GM21423 (cell line): Measurements from ENCODE around the gene SYTL3.

Experiments used
- ATAC-seq: cut with Tn5 transposase; IDR thresholded peaks from one replicate; pipeline ENCODE4 v1.9.1; 2021; ENCODE audit warnings: mild to moderate bottlenecking, moderate library complexity; ENCODE audit not compliant: unreplicated experiment

SYTL3 gene

DNA sequence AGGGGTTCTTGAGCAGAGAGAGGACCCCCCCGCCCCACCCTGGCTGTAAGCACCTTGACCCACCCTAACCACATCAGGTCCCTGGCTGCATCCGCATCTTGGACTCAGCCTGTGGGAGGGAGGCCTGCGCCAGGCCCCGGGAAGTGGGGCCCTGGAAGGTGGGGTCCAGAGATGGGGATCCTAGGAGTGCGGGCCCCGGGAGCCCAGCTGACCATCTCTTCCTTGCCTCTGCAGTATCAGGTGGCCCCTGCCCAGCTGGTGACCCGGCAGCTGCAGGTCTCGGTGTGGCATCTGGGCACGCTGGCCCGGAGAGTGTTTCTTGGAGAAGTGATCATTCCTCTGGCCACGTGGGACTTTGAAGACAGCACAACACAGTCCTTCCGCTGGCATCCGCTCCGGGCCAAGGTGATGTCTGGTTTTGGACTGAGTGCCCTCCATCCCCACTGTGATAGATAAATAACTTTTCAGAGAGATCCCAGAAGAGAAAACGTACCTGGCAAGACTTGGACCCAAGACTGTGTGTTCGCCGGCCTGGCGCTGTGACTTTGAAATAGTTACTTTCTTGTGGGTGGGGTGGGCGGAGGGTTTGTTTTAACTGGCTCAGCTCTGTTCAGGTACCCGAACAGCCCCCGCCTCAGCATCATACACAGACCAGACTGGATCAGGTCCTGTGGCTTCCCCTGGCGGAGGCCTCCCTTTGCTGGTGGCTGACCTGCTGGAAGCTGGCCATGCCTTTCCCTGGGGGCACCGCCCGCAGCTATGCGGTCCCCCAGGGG lies 107.3 kb downstream of the SYTL3 start:
- no peak for ATAC-seq

DNA sequence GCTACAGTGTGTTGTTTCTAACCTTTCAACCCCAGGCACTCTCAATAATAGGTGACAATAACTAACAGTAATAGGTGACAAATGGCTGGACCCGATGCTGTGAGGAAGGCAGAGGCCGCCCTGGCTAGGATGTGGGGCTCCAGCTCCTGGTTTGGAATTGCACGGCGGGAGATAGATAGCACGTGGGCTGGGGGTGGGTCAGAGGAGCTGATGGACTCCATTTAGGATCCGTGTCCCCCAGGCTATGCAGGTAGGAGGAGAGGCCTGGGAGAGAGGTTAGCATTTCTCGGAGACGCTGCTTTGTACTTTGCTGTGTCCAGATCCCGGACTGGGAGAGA lies 107.9 kb downstream of the SYTL3 start:
- ATAC-seq, result no peak

DNA sequence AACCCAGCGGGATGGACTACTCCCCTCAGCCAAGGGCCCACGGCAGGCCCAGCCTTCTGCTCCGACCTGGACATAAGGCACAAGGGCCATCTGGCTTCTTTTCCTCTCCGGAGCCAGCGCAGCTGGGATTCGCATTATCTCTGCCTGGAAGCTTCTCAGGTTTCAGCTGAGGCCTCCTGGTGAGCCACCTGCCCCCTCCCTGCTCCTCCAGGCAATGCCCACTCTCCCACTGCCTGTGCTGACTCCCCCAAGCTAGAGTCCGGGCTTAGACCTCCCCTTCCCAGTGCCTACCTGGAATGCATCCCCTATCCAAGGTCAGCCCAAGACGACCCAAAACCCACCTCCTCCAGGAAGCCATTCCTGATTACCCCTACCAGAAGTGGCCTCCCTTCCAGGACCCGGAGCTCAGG lies 108.6 kb downstream of the SYTL3 start:
- ATAC-seq, result no peak

DNA sequence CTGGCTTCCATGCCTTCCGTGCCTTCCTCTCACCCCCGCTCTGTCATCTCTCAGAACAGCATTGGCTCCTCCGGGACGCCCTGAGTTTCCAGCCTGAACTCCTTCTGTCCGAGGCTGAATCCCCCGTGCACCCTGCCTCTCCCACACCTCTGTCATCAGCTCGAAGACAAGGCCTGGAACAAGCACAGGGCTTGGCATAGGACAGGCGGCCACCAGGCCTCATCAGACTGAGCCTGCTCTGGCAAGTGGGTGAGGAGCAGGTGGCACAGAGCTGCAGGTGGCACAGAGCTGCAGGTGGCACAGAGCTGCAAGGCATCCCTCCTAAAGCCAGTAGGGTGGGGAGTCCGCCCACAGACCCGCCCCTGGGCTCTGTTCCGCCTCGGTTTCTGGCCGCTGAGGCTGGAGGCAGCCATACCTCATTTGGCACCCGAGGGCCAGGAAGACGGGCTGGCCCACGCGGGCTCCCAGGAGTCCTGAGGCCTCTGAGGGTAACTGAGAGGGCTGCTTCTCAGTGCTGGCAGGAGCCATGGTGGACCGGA lies 109.2 kb downstream of the SYTL3 start:
- no peak for ATAC-seq

DNA sequence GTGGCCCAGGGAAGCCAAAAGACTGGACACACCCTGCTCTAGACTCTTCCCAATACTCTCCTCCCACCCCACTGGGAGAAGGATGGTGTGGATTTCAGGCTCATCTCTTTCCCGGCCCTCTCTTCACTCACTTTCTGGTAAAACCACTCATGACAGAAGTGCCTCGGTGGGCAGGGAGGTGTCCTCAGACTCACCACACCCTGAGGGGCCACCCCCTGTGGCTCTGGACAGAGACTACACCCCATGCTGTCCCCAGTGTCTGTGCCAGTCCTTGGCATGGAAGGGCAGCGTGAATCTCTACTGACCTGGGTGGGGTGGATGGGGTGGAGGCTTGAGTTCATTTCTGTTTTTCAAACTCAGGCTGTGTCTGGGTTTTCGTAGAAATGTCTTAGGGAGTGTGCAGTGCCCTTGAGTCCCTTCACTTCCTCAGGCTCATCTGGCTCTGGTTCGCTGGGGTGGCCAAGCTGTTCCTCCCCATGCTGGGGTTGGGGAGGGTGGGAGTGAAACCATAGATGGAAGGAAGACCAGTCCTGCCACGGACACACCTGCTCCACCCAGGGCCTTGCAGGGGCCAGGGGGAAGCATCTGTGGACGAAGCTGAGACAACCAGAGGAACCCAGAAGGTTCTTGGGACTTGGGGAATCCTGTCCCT lies 110.2 kb downstream of the SYTL3 start:
- no peak for ATAC-seq

DNA sequence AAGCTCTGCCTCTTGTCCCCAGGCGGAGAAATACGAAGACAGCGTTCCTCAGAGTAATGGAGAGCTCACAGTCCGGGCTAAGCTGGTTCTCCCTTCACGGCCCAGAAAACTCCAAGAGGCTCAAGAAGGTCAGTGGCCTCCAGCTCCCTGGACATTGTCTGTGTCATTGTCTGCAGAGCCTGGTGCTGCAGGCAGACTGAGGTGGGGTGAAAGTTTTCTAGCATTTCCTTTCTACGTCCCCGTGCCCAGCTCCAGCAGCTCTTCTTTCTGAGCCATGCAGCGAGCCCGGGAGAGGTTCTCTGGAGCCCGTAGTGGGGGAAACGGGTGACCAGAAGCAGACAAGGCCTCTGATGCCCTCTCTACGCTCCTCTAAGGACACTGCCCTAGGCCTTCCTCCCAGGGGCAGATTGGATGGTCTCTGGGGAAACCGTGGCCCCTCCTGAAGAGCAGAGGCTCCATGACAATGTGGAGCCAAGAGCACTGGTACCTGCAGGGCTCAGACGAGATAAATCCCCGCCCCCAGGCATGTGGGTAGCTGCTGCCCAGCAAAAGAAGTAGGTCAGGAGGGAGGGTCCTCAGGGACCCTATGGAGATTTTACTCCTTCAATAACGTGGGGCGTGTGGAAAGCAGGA lies 110.9 kb downstream of the SYTL3 start:
- ATAC-seq, result no peak

DNA sequence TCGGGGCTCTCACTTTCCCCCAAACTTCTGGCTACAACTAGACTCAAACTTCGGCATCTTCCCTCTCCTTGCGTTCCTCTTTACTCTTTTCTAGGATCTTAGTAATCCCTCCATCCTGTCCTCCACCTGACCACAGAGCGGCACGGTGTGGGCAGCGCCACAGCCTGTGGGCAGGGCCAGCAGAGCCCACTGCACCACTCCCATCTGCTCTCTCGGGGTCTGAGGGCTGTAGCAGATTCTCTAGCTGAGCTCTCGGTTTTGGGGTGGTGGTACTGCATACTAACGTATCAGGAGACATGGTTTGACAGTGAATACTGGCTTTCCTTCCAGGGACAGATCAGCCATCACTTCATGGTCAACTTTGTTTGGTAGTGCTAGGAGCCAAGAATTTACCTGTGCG lies 111.9 kb downstream of the SYTL3 start:
- ATAC-seq, result no peak

DNA sequence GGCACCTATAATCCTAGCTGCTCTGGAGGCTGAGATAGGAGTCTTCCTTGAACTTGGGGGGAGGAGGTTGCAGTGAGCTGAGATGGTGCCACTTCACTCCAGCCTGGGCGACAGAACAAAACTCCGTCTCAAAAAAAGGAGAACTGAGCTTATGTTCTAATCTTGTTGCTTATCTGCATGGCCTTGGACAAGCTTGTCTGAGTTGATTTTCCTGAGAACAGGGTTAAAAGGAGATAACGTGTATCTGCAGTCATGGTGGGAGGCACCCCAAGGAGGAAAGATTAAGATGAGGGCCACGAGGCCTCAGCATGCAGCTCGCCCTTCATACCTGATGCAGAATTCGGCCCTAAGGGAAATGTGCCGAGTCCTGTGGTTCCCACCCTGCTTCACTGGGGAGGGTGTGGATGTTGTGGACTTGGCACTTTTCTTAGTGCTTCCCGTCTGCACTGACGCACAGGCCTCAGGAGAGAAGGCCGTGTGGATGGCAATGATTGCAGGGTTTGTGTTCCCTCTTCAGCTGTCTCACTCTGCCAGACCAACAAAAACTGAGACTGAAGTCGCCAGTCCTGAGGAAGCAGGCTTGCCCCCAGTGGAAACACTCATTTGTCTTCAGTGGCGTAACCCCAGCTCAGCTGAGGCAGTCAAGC lies 113.1 kb downstream of the SYTL3 start:
- ATAC-seq, result no peak

DNA sequence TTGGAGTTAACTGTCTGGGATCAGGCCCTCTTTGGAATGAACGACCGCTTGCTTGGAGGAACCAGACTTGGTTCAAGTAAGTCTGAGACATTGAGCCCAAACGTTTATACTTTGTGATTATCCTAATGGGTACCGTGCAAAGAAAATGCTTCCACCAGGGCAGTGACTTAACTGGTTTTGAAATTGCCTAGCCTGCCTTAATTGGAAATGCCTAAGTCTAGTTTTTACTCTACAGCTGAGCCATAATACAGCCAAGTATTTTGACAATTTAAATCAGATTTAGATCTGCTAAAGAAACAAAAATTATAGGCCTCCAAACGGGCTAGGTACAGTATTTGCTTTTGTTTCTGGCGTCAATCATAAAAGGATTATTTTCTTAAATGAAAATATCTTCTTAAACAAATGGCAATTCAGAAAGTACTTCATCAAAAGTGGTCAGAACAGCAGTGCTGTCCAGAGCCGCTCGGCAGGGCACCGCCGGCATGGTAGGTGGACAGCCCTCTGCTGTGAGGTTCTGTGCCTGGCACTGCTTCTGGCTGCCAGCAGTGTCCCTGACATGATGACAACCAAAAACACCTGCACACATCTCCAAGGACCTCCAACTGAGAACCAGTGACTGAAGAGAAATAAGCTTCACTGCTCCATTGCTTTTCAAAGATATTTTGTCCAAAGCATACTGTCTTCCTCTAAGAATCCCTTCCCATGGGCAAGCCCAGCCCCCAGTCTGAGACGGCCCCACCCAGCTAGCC lies 113.8 kb downstream of the SYTL3 start:
- no peak for ATAC-seq

DNA sequence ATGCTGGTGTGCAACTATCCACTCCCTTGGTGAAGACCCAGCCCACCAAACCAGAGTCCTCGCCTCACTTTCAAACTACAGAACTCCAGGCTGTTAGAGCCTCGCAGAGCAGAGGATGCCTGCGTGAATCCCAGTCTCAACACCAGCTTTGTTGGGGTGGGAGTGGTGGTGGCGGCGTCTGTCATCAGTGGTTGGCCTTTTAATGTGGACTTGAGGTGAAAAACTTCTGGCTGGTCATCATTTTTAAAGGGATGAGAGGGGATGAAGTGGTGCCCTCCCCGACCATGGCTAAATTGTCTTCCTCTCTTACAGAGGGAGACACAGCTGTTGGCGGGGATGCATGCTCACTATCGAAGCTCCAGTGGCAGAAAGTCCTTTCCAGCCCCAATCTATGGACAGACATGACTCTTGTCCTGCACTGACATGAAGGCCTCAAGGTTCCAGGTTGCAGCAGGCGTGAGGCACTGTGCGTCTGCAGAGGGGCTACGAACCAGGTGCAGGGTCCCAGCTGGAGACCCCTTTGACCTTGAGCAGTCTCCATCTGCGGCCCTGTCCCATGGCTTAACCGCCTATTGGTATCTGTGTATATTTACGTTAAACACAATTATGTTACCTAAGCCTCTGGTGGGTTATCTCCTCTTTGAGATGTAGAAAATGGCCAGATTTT lies 114.5 kb downstream of the SYTL3 start:
- ATAC-seq, result no peak

DNA sequence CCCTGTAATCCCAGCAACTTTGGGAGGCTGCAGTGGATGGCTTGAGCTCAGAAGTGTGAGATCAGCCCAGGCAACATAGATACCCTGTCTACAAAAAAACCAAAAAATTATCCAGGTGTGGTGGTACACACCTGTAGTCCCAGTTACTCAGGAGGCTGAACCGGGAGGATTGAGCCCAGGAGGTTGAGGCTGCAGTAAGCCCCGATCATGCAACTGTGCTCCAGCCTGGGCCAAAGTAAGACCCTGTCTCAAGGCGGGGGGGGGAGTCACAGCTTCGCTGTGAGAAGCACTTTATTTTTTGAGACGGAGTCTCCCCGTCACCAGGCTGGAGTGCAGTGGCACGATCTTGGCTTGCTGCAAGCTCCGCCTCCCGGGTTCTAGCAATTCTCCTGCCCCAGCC lies 115.1 kb downstream of the SYTL3 start:
- no peak for ATAC-seq

DNA sequence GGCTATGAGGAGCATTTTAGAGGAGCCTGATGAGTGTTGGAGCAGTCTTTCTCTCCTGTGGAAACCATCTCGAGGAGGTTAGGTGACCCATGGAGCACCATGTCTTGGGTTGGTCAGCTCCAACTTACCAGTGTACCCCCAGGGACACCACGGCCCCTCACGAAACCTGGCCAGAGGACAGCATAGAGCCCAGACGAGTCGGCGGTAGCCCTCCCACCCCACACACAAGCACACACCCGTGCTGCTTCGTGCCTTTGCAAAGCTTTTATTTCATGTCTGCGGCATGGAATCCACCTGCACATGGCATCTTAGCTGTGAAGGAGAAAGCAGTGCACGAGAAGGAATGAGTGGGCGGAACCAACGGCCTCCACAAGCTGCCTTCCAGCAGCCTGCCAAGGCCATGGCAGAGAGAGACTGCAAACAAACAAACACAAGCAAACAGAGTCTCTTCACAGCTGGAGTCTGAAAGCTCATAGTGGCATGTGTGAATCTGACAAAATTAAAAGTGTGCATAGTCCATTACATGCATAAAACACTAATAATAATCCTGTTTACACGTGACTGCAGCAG lies 115.7 kb downstream of the SYTL3 start:
- ATAC-seq, result no peak

DNA sequence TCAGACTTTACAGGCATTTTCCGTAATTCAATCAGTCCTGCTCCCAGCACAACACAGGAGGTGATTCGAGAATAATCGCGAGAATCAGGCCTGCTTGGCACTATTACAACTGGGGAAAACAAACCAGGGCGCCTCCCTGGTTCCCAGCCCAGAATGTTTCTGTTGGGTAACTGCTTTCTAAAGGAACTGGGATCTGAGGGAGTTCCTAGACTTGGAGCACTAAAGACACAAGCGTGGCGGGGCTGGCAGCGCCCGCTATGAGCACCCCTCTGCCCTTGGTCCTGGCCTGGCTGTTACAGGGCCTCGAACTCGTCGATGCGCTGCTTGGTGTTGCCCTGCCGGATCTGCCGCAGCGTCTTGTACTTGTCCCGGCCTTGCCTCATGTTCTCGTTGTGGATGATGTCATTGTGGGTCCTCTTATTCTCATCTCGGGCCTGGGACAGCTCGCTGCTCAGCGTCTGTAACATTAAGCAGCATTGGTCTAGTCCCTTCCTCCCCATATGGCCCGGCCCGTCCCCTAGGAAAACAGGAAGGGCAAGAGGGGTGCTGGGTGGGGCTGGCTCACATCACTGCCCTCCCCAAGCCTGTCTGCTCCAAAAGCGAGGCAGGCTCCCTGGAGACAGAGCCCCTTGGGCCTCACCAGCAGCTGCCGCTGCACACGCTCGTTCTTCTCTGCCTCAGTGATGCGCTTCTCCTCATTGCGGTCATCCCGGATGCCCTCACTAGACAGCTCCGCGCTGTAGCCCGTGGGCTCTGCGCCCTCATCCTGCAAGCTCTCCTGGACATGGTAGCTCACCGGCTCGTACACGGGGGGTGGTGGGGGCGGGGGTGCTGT lies 117.0 kb downstream of the SYTL3 start:
- no peak for ATAC-seq

DNA sequence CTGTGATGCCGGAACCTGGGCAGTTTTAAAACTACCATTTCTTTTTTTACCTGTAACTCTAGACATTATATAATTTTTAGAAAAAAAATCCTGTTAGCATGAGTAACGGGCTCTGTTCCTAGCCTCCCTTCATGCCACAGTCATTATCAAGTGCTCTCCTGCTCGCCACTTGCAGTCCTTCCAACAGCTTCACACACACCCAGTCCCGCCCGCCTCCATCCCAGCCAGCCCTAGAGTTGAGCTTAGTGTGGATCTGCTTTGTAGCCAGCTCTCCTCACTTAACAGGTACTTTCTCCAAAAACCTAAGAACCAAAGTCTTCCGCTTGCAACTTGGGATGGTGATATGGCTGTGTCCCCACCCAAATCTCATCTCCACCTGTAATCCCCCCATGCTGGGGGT lies 117.9 kb downstream of the SYTL3 start:
- ATAC-seq, result no peak

DNA sequence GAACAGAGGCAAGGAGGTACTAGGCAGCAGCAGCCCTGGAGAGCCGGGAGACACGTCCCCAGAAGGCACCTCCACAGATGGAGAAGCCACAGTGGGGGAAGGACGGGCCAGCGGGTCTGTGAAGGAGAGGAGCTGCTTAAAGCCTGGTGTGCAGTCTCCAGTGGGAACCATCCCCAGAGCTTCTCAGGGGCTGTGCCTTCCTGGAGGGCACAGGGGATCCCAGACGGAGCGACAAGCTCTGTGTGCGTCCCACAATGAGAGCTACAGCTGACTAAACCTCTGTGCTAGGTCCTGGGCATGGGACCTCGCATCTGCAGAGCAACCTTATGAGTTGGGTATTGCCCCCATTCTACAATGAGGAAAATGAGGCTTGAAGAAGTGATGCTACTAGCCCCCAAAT lies 118.6 kb downstream of the SYTL3 start:
- no peak for ATAC-seq

DNA sequence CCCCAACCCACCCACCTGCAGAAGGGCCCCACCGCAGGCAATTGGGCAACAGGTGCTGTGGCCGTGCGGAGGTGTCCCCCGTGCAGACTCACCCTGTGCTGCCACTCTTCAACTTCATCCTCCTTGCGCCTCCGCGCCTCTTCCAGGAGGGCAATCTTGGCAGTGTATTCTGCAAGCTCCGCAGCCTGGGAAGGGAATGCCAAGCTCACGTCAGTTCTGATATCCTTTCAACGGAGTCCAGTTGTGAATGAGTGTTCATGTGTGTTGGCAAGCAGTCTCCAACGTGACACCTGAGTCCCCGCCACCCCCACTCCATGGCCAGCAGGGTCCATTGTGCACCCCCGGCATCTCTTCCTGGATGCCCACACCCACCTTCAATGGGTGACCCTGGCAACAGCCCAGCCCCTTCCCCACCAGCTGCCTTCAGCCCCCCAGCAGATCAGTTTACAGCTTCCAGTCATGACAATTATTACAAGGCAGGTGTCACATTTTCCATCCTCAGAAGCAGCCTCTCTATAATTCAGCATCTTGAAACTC lies 119.4 kb downstream of the SYTL3 start:
- no peak for ATAC-seq

DNA sequence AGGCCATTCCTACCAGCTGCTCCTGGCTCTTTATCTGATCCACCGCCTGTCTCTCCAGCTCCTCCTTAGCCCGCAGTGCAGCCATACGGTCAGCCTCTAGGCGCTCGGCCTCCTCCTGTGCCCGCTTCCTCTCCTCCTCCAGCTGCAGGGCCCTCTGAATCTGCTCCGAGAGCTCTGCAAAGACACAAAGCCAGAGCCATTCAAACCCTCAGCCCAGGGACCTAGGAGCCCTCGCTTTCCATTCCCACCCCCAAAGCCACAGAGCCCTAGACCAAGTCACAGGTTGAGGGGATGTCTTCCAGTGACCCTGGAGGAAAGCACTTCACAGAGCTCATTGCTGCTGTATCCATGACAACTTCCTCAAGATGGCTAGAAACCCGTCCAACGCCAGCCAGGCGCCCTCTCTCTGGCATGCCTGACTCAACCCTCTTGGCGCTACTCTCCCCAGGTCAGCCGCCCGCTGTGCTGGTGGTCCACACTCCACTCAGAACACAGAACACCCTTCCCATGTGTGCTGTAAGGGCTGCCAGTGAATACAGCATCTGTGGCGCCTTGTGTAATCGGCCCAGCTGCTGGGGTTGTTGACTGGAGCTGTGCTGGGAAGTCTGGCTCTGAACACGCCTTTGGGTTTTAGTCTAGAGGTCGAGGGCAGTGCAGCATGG lies 120.0 kb downstream of the SYTL3 start:
- no peak for ATAC-seq
